Measurements from ENCODE around the gene OVCH2.

- TF ChIP-seq RAD21 (IDR thresholded peaks at IDR 0.05): no peak
- peak in 1 of 2 donors; percentile 10 for TF ChIP-seq GABPA (IDR thresholded peaks at IDR 0.05 in 1 of 2, conservative IDR thresholded peaks at IDR 0.05 in 1 of 2)
- TF ChIP-seq CTCF (IDR thresholded peaks at IDR 0.05; ENCODE audit: low read depth, low read length, missing input control): no peak
- TF ChIP-seq YY1 (IDR thresholded peaks at IDR 0.05): peak; percentile 57
- peak; percentile 19 for TF ChIP-seq FOXA1 (IDR thresholded peaks at IDR 0.05)
- TF ChIP-seq ATF3 (IDR thresholded peaks at IDR 0.05): no peak
- TF ChIP-seq TAF1 (conservative IDR thresholded peaks at IDR 0.05): no peak
- TF ChIP-seq MAX (IDR thresholded peaks at IDR 0.05): peak; percentile 46
- TF ChIP-seq SP1 (IDR thresholded peaks at IDR 0.05): peak; percentile 51
- no peak for TF ChIP-seq ZBTB33 (IDR thresholded peaks at IDR 0.05)
Observed at GRCh38 chr11:7672276-7672959, 33.9 kb downstream of the OVCH2 start.
